ENCODE data around the gene BANF2.

DNA sequence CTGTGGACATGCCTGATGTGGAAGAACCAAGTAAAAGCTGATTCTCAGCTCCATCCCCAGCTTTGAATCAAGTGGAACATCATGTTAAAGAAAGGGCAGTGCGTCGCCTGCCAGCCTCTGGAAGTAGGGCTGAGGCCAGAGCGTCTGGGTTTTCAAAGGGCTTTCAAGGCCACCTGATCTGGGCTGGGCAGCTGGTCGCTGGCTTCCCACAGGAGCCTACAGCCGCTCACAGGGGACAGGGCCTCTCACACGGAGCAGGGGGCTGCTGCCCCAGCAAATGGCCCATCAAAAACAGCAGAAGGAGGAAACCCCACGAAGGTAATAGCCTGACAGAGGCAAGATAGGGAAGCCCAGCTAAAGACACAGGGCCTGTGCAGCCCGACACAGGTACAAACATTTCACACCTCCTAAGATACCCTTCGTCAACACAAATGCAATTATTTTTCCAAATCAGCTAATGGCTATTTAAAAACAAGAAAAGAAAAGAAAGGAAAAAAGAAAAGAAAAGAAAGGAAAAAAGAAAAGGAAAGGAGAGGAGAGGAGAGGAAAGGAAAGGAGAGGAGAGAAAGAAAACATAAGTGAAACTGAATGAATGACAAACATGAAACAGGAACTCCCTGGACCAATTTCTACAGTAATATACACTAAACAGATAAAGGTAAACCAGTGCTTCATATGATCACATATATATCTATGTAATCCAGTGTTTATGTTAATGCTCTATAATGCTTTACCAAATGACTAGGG is 42.5 kb upstream of the BANF2 start:
- TF ChIP-seq, protein P1, sequence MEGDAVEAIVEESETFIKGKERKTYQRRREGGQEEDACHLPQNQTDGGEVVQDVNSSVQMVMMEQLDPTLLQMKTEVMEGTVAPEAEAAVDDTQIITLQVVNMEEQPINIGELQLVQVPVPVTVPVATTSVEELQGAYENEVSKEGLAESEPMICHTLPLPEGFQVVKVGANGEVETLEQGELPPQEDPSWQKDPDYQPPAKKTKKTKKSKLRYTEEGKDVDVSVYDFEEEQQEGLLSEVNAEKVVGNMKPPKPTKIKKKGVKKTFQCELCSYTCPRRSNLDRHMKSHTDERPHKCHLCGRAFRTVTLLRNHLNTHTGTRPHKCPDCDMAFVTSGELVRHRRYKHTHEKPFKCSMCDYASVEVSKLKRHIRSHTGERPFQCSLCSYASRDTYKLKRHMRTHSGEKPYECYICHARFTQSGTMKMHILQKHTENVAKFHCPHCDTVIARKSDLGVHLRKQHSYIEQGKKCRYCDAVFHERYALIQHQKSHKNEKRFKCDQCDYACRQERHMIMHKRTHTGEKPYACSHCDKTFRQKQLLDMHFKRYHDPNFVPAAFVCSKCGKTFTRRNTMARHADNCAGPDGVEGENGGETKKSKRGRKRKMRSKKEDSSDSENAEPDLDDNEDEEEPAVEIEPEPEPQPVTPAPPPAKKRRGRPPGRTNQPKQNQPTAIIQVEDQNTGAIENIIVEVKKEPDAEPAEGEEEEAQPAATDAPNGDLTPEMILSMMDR (IDR thresholded peaks at IDR 0.05), result no peak
- no peak for TF ChIP-seq ZFX (IDR thresholded peaks at IDR 0.05; ENCODE audit: borderline replicate concordance)

All from 22Rv1 (cell line).